Measurements from ENCODE around the gene MDK.

GRCh38 chr11:46374815-46375214 lies 6.7 kb upstream of the MDK start:
- TF ChIP-seq CTCF (IDR thresholded peaks at IDR 0.05), result no peak
- no peak for TF ChIP-seq POLR2A (IDR thresholded peaks at IDR 0.05)
